KG1 (cell line): Measurements from ENCODE around the gene DRG2.

Source experiments
- DNase-seq: peaks from one replicate; lab custom pipeline; 2025; lab: John Stamatoyannopoulos, UW

Gene DRG2

DNA sequence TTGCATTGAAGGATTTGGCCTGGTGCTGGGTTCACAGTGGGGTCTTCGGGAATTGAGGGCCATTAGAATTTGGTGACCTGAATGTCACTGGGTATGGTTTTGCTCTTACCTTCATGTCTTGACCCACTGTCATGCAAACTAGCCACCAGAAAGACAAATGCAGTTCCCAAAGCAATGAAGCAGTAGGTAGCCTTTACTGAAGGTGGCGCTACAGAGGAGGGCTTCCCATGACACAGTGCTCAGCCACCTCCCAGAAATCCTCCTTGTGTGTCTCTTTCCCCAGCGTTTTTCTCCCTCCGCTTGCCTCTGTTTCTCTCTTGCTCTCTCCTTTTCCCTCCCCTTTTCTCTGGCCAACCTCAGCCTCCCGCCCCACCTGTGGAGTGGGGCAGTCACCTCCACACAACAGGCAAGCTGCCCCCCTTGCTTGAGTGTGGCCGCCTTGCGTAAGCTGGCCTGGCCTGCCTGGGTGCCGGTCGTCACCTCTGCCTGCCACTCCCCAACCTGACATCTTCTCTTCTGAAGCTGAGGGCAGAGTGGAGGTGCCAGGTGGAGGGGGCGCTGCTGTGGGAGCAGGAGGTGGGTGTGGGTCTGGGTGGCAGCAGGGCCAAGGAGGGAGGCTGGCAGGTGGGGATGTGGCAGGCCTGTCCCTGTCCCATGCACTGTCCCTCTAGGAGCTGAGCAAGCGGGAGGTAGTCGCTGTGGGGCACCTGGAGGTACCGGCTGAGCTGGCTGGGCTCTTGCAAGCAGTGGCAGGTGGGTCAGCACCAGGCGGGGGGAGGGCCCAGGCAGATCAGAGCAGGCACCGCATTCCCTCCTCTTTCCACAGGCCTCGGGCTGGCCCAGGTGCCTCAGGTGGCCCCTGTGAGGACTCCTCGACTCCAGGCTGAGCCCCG is 55.5 kb downstream of the DRG2 start:
- DNase-seq, result no peak

DNA sequence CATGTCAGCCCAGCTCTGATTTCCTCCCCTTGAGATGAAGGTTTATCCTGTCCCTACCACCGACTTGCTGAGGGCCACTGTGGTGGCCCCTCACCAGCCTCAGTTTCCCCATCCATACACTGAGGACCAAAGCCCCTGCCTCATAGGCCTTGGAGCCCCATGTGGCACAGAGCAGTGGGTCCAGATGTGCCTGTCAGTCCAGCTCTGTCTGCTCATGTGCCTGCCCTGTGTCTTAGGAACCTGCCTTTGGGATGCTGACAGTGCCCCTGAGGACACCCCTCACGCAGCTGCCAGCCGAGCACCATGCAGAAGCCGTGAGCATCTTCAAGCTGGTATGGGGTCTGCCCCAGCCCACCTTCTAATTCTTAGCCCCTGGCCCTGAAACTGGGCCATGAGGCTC is 56.5 kb downstream of the DRG2 start:
- DNase-seq, result no peak

DNA sequence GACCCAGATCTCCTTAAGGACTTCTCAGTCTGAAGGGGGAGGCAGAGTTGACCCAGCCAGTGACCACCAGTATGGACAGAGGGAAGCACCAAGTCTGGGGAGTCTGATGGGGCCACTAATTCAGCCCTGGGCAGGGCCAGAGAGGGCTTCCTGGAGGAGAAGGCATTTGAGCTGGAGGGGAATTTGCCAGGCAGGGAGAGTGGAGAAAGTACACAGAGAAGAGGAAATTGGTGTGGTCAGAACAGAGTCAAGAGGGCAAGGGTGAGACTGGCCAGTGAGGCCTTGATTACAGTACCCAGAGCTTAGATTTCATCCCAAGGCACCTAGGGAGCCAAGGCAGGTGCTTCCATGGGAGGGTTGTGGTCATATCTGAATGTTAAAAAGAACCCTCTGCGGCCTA is 57.1 kb downstream of the DRG2 start:
- no peak for DNase-seq

- DNase-seq, result no peak
These were observed 58.1 kb downstream of the DRG2 start for GRCh38 chr17:18145811-18146210.

GRCh38 chr17:18146259-18146658 is 58.5 kb downstream of the DRG2 start:
- no peak for DNase-seq

DNA sequence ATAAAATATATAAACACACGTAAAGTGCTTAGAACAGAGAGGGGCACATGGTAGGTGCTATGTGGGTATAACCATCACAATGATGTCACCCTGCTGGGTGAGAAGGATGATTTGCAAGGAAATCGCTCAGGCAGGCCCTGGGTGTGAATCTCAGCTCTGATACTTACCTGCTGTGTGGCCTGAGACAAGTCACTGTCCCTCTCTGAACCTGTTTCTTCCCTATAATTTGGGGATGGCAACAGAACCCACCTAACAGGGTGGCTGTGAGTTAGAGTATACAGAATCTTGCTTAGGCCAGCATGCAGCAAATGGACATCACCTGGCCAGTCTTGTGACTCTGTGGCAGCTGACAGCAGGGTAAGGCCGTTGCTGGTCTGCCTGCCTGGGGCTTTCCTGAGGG is 59.2 kb downstream of the DRG2 start:
- no peak for DNase-seq

- no peak for DNase-seq
These were observed 60.8 kb downstream of the DRG2 start for GRCh38 chr17:18148586-18148985.

GRCh38 chr17:18151290-18151689 is 63.5 kb downstream of the DRG2 start:
- DNase-seq, result no peak

- no peak for DNase-seq
These were observed 67.4 kb downstream of the DRG2 start for GRCh38 chr17:18155179-18155578.

DNA sequence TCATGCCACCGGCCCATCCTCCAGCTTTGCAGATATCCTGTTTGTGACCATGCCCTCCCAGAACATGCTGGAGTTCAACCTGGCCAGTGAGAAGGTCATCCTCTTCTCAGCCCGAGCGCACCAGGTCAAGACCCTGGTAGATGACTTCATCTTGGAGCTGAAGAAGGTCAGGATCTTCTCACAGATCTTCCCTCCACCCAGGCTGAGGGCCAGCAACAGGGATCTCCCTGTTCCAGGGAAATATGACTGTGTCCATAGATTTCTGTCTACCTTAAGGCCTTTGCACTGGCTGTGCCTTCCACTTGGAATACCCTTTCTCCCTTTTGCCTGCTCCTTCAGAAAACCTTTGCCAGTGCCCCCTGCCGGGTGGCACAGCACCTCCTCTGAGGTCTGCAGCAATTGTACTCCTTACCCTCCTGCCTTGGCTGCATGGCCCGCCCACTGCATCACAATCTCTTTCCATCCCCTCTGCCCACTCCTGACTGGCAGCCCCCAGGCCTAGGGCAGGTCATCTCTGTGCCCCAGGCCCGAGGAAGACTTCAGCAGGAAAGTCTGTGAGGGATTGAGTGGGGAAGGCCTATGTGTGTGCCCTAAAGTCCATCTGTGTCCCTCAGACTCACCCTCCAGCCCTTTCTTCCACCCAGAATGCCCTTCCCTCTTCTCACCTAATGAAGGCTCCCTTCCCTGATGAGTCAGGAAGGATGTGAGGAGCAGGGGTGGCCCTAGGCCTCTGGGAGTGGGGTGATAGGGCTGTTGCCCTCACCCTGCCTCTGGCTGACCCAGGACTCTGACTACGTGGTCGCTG is 68.6 kb downstream of the DRG2 start:
- DNase-seq, result no peak

- DNase-seq, result no peak
These were observed 69.2 kb downstream of the DRG2 start for GRCh38 chr17:18156976-18157280.
